Neutrophil (primary cell): ENCODE measurements around the gene CFAP65.

Experiments
- H3K27ac ChIP-seq: fragments of 200-600 bp; sonication (generic); 2 replicates; pipeline ENCODE4 v1.5.1; 2016; ENCODE audit warnings: mild to moderate bottlenecking, moderate library complexity
- H3K27me3 ChIP-seq: fragments of 200-600 bp; sonication (generic); 2 replicates; pipeline ENCODE4 v1.6.0; 2016; ENCODE audit warnings: mild to moderate bottlenecking
- H3K36me3 ChIP-seq: fragments of 200-600 bp; sonication (generic); 2 replicates; pipeline ENCODE4 v1.5.1; 2017
- H3K4me1 ChIP-seq, 2 experiments: fragments of 200-600 bp in 1 of 2; sonication (generic) in 1 of 2; 1 replicate in 1 of 2; 2 replicates in 1 of 2; pipeline versions ENCODE4 v1.5.1 to v1.6.1; 2013 to 2016; ENCODE audit warnings: low read depth in 1 of 2, low read length in 1 of 2, mild to moderate bottlenecking in 1 of 2, moderate library complexity in 1 of 2; ENCODE audit not compliant: control insufficient read depth in 1 of 2, insufficient read depth in 1 of 2
- H3K4me3 ChIP-seq, 2 experiments: fragments of 200-600 bp in 1 of 2; sonication (generic) in 1 of 2; 1 replicate in 1 of 2; 2 replicates in 1 of 2; pipeline ENCODE4 v1.5.1; 2013 to 2016; ENCODE audit warnings: low read depth in 1 of 2, low read length in 1 of 2, mild to moderate bottlenecking in 1 of 2, moderate library complexity in 1 of 2
- H3K9me3 ChIP-seq: fragments of 200-600 bp; sonication (generic); 2 replicates; pipeline ENCODE4 v1.5.1; 2016
- TF ChIP-seq, protein P1 (sequence below): fragments of 200-600 bp; sonication (generic); IDR thresholded peaks from 2 replicates; pipeline ENCODE4 v1.5.1; 2016; ENCODE audit warnings: antibody characterized with exemption

Gene CFAP65

DNA sequence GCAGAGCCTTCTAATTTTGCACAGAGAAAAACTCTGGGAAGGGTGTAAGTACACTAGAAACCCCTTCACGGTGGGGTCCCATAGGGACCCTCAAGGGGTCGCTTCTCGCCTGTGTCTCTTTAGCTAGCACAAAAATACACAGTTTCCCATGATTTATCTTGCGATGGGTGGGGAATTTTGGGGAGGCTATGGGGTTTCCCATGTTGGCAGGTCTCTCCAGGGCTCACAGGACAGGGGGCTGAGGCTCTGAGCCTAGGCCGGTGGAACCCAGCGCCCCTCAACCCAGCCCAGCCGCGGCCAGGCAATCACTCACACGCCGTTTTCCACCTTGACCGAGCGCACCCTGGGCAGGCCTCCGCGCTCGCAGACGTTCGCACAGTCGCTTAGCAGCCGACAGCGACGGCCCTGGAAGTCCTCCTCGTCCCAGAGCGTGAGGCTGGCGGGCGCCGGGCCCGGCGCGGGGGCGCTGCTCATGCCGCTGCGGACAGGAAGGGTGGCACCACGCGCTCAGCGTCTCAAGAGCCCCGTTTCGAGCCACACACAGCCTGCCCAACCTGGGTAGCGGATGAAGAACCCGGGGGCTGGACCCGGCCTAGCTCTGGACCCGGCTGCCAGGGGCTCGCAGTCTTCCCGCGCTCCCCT is 48.5 kb downstream of the CFAP65 start:
- Histone ChIP-seq H3K9me3 (no peaks in the 10 kb centered on the region), H3K27ac (no peak overlapping the region), H3K36me3 (no peaks in the 10 kb centered on the region), H3K27me3 (peaks cover 100% of the 10 kb centered on the region), H3K4me1 (peaks cover 0 to 3% of the 10 kb centered on the region in 2 experiments), H3K4me3 (no peak overlapping the region)
- TF ChIP-seq, protein P1, sequence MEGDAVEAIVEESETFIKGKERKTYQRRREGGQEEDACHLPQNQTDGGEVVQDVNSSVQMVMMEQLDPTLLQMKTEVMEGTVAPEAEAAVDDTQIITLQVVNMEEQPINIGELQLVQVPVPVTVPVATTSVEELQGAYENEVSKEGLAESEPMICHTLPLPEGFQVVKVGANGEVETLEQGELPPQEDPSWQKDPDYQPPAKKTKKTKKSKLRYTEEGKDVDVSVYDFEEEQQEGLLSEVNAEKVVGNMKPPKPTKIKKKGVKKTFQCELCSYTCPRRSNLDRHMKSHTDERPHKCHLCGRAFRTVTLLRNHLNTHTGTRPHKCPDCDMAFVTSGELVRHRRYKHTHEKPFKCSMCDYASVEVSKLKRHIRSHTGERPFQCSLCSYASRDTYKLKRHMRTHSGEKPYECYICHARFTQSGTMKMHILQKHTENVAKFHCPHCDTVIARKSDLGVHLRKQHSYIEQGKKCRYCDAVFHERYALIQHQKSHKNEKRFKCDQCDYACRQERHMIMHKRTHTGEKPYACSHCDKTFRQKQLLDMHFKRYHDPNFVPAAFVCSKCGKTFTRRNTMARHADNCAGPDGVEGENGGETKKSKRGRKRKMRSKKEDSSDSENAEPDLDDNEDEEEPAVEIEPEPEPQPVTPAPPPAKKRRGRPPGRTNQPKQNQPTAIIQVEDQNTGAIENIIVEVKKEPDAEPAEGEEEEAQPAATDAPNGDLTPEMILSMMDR = no peak

DNA sequence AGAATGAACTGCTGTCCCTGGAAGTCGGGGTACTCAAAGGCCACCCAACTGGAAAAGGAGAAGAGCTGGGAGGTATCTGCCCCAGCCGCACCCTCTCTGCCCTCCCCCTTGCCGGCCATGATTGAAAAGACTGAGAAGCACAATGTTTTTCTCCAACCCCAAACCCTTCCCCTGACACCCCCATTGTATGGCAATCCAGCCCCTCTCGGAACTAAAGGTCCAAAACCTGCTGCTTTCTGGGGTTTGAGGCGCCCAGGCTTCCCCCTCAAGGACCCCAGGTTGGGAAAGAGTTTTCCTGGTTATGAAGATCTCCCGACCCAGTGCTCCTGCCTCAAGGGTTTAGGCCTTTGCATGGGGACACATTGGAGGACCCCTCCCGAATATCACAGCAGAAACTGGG is 49.1 kb downstream of the CFAP65 start:
- Histone ChIP-seq H3K4me3 (no peak overlapping the region), H3K27ac (no peak overlapping the region)
- TF ChIP-seq, protein P1 = no peak

DNA sequence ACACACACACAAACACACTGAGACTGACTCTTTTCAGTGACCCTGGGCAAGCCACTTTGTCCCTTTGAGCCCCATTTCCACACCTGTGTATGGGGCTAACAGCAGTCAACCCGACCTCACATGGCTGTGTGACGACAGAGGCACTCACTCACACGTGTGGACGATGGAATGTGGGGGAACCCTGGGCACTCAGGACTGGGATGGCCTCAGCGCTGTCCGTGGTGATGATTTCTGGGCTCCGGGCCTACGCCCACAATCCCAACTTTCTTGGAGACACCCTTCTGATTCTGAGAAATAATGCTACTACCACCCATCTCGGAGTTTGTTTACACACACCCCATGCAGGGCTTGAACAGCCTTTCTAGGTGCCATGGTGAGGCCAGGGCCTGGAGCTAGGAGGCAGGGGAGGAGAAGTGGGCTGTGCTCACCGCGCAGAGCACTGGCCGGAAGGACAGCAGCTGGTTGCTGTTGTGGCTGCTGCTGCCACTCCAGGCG is 49.6 kb downstream of the CFAP65 start:
- H3K4me1 ChIP-seq = peaks cover 0 to 3% of the 10 kb centered on the region in 2 experiments
- H3K27me3 ChIP-seq = peaks cover 100% of the 10 kb centered on the region
- H3K27ac ChIP-seq = no peak overlapping the region
- TF ChIP-seq, protein P1 = no peak
- H3K4me3 ChIP-seq = no peak overlapping the region
- H3K36me3 ChIP-seq = no peaks in the 10 kb centered on the region
- no peaks in the 10 kb centered on the region for H3K9me3 ChIP-seq

More for the DNA sequence above, 49.1 kb downstream of the CFAP65 start:
- Histone ChIP-seq H3K36me3 (no peaks in the 10 kb centered on the region), H3K4me1 (peaks cover 0 to 3% of the 10 kb centered on the region in 2 experiments), H3K9me3 (no peaks in the 10 kb centered on the region), H3K27me3 (peaks cover 100% of the 10 kb centered on the region)

DNA sequence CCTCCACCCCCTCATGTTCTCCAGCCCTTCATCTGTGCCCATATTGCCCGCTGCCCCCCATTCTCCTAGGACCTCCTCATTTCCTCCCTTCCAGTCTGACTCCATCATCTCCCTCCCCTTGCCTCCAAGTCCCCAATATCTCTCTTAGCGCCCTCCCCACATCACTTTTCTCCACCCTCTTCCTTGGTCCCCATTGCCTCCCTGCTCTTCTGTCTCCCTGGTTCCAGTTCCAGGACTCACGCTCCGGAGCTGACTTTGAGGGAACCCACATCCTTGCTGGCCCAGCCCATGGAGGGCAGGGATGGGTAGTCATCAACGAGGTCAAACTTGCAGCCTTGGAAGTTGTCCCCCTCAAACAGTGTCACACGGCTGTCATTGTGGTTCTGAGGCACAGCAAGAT is 50.7 kb downstream of the CFAP65 start:
- no peak overlapping the region for H3K4me3 ChIP-seq
- no peaks in the 10 kb centered on the region for H3K36me3 ChIP-seq
- H3K4me1 ChIP-seq = no peaks in the 10 kb centered on the region
- peaks cover 100% of the 10 kb centered on the region for H3K27me3 ChIP-seq
- TF ChIP-seq, protein P1 = no peak
- no peak overlapping the region for H3K27ac ChIP-seq
- no peaks in the 10 kb centered on the region for H3K9me3 ChIP-seq

DNA sequence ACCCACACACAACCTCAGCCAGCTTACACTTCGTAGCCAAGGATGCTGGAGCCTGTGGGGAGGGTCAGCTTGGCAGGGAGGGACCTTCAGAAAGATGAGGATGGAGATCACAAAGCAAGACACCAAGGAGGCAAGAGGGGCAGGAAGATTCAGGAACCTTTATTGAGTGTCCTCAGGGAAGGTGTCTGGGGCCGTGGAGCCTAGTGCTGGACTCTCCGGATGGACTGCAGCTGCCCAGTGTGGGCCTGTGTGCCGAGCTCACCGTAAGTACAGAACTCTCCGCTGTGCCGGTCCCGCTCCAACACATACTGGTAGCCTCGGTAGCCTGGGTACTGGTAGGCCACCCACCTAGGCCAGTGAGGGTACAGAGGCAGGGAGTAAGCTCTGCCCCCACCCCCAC is 51.3 kb downstream of the CFAP65 start:
- H3K27ac ChIP-seq = no peak overlapping the region
- H3K4me3 ChIP-seq = no peak overlapping the region
- H3K4me1 ChIP-seq = no peaks in the 10 kb centered on the region
- no peaks in the 10 kb centered on the region for H3K9me3 ChIP-seq
- TF ChIP-seq, protein P1 = no peak
- peaks cover 100% of the 10 kb centered on the region for H3K27me3 ChIP-seq
- H3K36me3 ChIP-seq = no peaks in the 10 kb centered on the region
